Measurements from ENCODE around the gene STAG1.

DNA sequence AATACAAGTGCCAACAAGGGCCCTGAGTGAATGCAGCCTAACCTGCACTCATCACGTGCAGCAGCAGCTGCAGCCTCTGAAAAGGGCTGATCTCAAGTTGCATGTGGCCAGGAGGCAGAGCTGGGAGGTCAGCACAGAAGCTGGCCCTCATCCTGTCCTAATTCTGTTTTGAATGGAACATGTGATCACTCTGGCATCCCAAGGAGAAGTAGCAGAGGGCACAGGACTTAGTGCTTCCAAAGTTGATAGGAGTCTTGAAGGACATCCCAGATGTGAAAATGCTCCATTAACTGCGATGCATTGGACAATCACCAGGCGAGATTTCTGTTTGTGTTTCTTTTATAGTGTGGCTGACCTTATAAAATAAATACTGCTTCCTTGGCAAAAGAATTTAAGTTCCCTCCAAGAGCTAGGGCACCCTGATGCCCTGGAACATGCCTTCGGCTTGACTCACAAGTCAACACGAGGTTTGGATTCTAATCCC lies 31.6 kb upstream of the STAG1 start:
- TF ChIP-seq, protein P1, sequence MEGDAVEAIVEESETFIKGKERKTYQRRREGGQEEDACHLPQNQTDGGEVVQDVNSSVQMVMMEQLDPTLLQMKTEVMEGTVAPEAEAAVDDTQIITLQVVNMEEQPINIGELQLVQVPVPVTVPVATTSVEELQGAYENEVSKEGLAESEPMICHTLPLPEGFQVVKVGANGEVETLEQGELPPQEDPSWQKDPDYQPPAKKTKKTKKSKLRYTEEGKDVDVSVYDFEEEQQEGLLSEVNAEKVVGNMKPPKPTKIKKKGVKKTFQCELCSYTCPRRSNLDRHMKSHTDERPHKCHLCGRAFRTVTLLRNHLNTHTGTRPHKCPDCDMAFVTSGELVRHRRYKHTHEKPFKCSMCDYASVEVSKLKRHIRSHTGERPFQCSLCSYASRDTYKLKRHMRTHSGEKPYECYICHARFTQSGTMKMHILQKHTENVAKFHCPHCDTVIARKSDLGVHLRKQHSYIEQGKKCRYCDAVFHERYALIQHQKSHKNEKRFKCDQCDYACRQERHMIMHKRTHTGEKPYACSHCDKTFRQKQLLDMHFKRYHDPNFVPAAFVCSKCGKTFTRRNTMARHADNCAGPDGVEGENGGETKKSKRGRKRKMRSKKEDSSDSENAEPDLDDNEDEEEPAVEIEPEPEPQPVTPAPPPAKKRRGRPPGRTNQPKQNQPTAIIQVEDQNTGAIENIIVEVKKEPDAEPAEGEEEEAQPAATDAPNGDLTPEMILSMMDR (conservative IDR thresholded peaks at IDR 0.05 in 1 of 2, IDR thresholded peaks at IDR 0.05 in 1 of 2; ENCODE audit: extremely low read depth in 1 of 2, insufficient read depth in 1 of 2, low read depth in 1 of 2, low read length in 2 of 2) = no peak
- no peak for TF ChIP-seq EZH2 (IDR thresholded peaks at IDR 0.05; ENCODE audit: borderline replicate concordance, low read length)

Measured in mammary epithelial cell (primary cell).